IMR-90 (cell line): ENCODE results near the gene ADRB2. TPM values are rescaled to one million over a fixed set of nuclear protein-coding genes. Genes with fewer than 3 reads are reported as not detected.

Experiments used
- ATAC-seq: fragments of 200-7000 bp; cut with Tn5 transposase; 2 replicates; pipeline ENCODE4 v1.9.1; 2020; ENCODE audit warnings: low read depth, mild to moderate bottlenecking, moderate library complexity
- BruUV-seq: library from RNA; stranded (reverse); fragments of 400-500 nt; replicated peaks from 2 replicates; lab custom pipeline; 2021; lab: Mats Ljungman, UMichigan
- CTCF ChIA-PET: fragments of 300-600 bp; formaldehyde crosslinking; extraction: SDS; loops from one replicate; lab custom pipeline; 2021; ENCODE audit warnings: antibody characterized with exemption; lab: Yijun Ruan, JAX
- POLR2A ChIA-PET: fragments of 300-600 bp; sonication (Branson Sonifier 250); formaldehyde crosslinking; loops from one replicate; lab custom pipeline; 2022; ENCODE audit warnings: antibody characterized with exemption; ENCODE audit not compliant: unreplicated experiment; lab: Charles Lee
- DNase-seq: peaks from one replicate; pipeline ENCODE4 v3.0.0; 2013
- H2AFZ ChIP-seq: replicated peaks from 2 replicates; pipeline ENCODE3; 2013; ENCODE audit warnings: low read length, mild to moderate bottlenecking; ENCODE audit not compliant: poor library complexity
- H2AK5ac ChIP-seq: 2 replicates; pipeline ENCODE4 v1.6.1; 2013; ENCODE audit warnings: low read depth, low read length, inconsistent platforms
- H2AK9ac ChIP-seq: replicated peaks from 2 replicates; pipeline ENCODE3; 2013; ENCODE audit warnings: mild to moderate bottlenecking, low read depth, low read length, moderate library complexity; ENCODE audit not compliant: poor library complexity
- H2BK120ac ChIP-seq: 2 replicates; pipeline ENCODE4 v1.6.1; 2013; ENCODE audit warnings: low read depth, low read length, inconsistent platforms
- H2BK15ac ChIP-seq: 3 replicates; pipeline ENCODE4 v1.6.1; 2013; ENCODE audit warnings: low read depth, low read length, inconsistent platforms
- H2BK20ac ChIP-seq: 2 replicates; pipeline ENCODE4 v1.6.1; 2013; ENCODE audit warnings: low read depth, mild to moderate bottlenecking, inconsistent platforms, low read length, moderate library complexity
- H2BK5ac ChIP-seq: 2 replicates; pipeline ENCODE4 v1.6.1; 2013; ENCODE audit warnings: mild to moderate bottlenecking, low read depth, low read length, inconsistent platforms; ENCODE audit not compliant: poor library complexity, severe bottlenecking
- H3K14ac ChIP-seq: replicated peaks from 2 replicates; pipeline ENCODE4 v1.6.1; 2013; ENCODE audit warnings: low read depth, low read length, inconsistent platforms
- H3K18ac ChIP-seq: 2 replicates; pipeline ENCODE4 v1.6.1; 2013; ENCODE audit warnings: low read depth, low read length, control low read depth
- H3K23ac ChIP-seq: 2 replicates; pipeline ENCODE4 v1.6.1; 2013; ENCODE audit warnings: low read depth, low read length, inconsistent platforms
- H3K27ac ChIP-seq: 2 replicates; pipeline ENCODE4 v1.5.1; 2013; ENCODE audit warnings: mild to moderate bottlenecking, control low read depth, low read length; ENCODE audit not compliant: insufficient read depth
- H3K27me3 ChIP-seq: 2 replicates; pipeline ENCODE4 v1.6.1; 2013; ENCODE audit warnings: low read length; ENCODE audit not compliant: control insufficient read depth, insufficient read depth
- H3K36me3 ChIP-seq: 2 replicates; pipeline ENCODE4 v1.6.1; 2013; ENCODE audit warnings: low read length, mixed read lengths; ENCODE audit not compliant: control insufficient read depth, insufficient read depth
- H3K4ac ChIP-seq: 2 replicates; pipeline ENCODE4 v1.6.1; 2013; ENCODE audit warnings: low read depth, low read length, inconsistent platforms
- H3K4me1 ChIP-seq: 2 replicates; pipeline ENCODE4 v1.6.1; 2013; ENCODE audit warnings: low read length, mixed read lengths; ENCODE audit not compliant: control insufficient read depth, insufficient read depth
- H3K4me2 ChIP-seq: 2 replicates; pipeline ENCODE4 v1.6.1; 2013; ENCODE audit warnings: low read depth, mild to moderate bottlenecking, control low read depth, low read length, moderate library complexity
- H3K4me3 ChIP-seq: 2 replicates; pipeline ENCODE4 v1.5.1; 2013; ENCODE audit warnings: low read depth, mild to moderate bottlenecking, control low read depth, low read length, moderate library complexity; ENCODE audit not compliant: insufficient read depth
- H3K56ac ChIP-seq: 2 replicates; pipeline ENCODE4 v1.6.1; 2013; ENCODE audit warnings: low read length, inconsistent platforms; ENCODE audit not compliant: insufficient read depth; ENCODE audit errors: extremely low read depth
- H3K79me1 ChIP-seq, 2 experiments: 2 replicates each; pipeline ENCODE4 v1.6.1; 2013; ENCODE audit warnings: low read length in 2 of 2, inconsistent platforms in 1 of 2, low read depth in 1 of 2
- H3K9ac ChIP-seq: 2 replicates; pipeline ENCODE4 v1.6.1; 2013; ENCODE audit warnings: low read depth, low read length, control low read depth
- H3K9me1 ChIP-seq: 2 replicates; pipeline ENCODE4 v1.6.1; 2013; ENCODE audit warnings: low read length, inconsistent platforms; ENCODE audit not compliant: insufficient read depth
- H3K9me3 ChIP-seq: 2 replicates; pipeline ENCODE4 v1.6.1; 2013; ENCODE audit warnings: low read length; ENCODE audit not compliant: control insufficient read depth, insufficient read depth
- H4K20me1 ChIP-seq: 2 replicates; pipeline ENCODE4 v1.6.1; 2013; ENCODE audit warnings: low read length, inconsistent platforms; ENCODE audit not compliant: insufficient read depth
- H4K5ac ChIP-seq: 2 replicates; pipeline ENCODE4 v1.6.1; 2013; ENCODE audit warnings: mild to moderate bottlenecking, low read depth, low read length, control low read depth
- H4K8ac ChIP-seq, 2 experiments: 2 replicates each; pipeline ENCODE4 v1.6.1; 2013; ENCODE audit warnings: low read depth in 2 of 2, low read length in 2 of 2, control low read depth in 1 of 2, inconsistent platforms in 1 of 2
- H4K91ac ChIP-seq: 2 replicates; pipeline ENCODE4 v1.6.1; 2013; ENCODE audit warnings: low read depth, low read length, inconsistent platforms; ENCODE audit not compliant: insufficient read depth
- FOS ChIP-seq: fragments of 150-350 bp; IDR thresholded peaks from 2 replicates; pipeline ENCODE4 v1.6.1; 2016; ENCODE audit warnings: low read depth, low read length
- RAD21 ChIP-seq: IDR thresholded peaks from 2 replicates; pipeline ENCODE4 v1.6.1; 2012; ENCODE audit warnings: low read length, improper control_type of control experiment
- WGBS, 2 experiments: methylation state at CpG; one replicate each; pipeline versions ENCODE4 v1.1.5 to v1.1.7; 2013; ENCODE audit warnings: missing lambda C conversion rate in 2 of 2; ENCODE audit not compliant: insufficient read length in 1 of 2; ENCODE audit errors: extremely low coverage in 2 of 2; 5-methylcytosine and 5-hydroxymethylcytosine counted together
- dilution Hi-C: fragments of 300-500 bp; cut with HindIII; formaldehyde crosslinking; loops from one replicate; pipeline ENCODE4 v1.14.3; 2018; ENCODE audit warnings: low sequenced_read_pairs; ENCODE audit not compliant: unreplicated experiment
- in situ Hi-C: fragments of 300-500 bp; cut with MboI; formaldehyde crosslinking; loops from 3 replicates; pipeline ENCODE4 v1.14.3; 2019; ENCODE audit warnings: low sequenced_read_pairs, inconsistent platforms, mixed read lengths
- intact Hi-C: fragments of 100-400 bp; cut with micrococcal nuclease; formaldehyde crosslinking; loops from 2 replicates; pipeline ENCODE4 v1.10.0; 2022
- polyA plus RNA-seq, 3 experiments: library from polyadenylated mRNA; depleted of rRNA; stranded (reverse); fragments of >200 nt; gene quantifications; 2 replicates each; pipeline ENCODE4 v1.2.3, GENCODE V29; 2012; ENCODE audit warnings: low replicate concordance in 1 of 3
- total RNA-seq: library from RNA; depleted of rRNA; stranded (reverse); fragments of >200 nt; gene quantifications from 2 replicates; pipeline ENCODE4 v1.2.3, GENCODE V29; 2012
- TF ChIP-seq, protein P1 (sequence below): conservative IDR thresholded peaks from 2 replicates; pipeline ENCODE4 v1.5.1; 2012; ENCODE audit warnings: mild to moderate bottlenecking, low read depth, low read length, improper control_type of control experiment

ADRB2 gene
- total and polyA plus RNA-seq, 2 of the 4 experiments (the other 2 are of a cell fraction): 1.6 to 3.4 TPM

DNA sequence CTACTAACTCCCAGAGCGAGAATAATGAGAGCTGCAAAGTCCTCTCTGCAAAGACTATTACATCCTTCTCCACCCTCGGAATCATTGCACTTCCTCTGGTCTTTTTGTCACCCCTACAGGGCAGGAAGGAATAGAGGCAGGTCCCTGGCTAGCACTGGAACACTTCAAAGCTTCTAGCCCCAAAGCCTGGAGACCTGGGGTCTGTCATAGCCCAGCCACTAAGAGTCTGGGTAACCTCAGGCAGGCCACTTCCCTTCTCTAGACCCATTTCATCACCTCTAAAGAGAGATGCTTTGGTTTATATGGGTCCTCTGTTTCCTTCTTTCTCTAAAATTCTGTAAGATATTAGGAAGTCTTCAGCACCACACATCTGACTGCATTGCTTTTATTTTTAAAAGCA is 6.7 kb downstream of the ADRB2 start:
- Histone ChIP-seq H2BK120ac (no peak overlapping the region), H3K9ac (no peak overlapping the region), H2BK5ac (no peak overlapping the region), H3K27me3 (no peaks in the 10 kb centered on the region), H3K56ac (no peak overlapping the region), H4K20me1 (peaks cover 6% of the 10 kb centered on the region; the same call in 1 of the 2 replicates), H2BK15ac (no peak overlapping the region), H3K36me3 (no peaks in the 10 kb centered on the region), H4K91ac (no peak overlapping the region), H2AFZ (no peak overlapping the region), H3K9me1 (peaks cover 20% of the 10 kb centered on the region), H4K5ac (no peak overlapping the region), H3K4me1 (peaks cover 8% of the 10 kb centered on the region), H3K9me3 (no peaks in the 10 kb centered on the region), H3K4me2 (no peak overlapping the region), H2AK9ac (no peak overlapping the region), H2AK5ac (no peak overlapping the region), H3K79me1 (peaks cover 13 to 41% of the 10 kb centered on the region in 2 experiments), H4K8ac (no peak overlapping the region), H2BK20ac (no peak overlapping the region), H3K18ac (no peak overlapping the region), H3K23ac (no peak overlapping the region), H3K14ac (no peak overlapping the region), H3K4ac (no peak overlapping the region; the same call in 1 of the 2 replicates), H3K4me3 (no peak overlapping the region), H3K27ac (no peak overlapping the region)
- intact Hi-C loops (no loop called here), dilution Hi-C loops (no loop called here), in situ Hi-C loops (no loop called here)
- WGBS, 2 experiments: 70% methylated on average over 2 of the region's 2 CpGs; no CpG with 5 or more reads in 1 of the 2 experiments
- no peak for DNase-seq
- POLR2A ChIA-PET: no interaction called here
- no peak for TF ChIP-seq FOS
- no peak for TF ChIP-seq RAD21
- TF ChIP-seq, protein P1, sequence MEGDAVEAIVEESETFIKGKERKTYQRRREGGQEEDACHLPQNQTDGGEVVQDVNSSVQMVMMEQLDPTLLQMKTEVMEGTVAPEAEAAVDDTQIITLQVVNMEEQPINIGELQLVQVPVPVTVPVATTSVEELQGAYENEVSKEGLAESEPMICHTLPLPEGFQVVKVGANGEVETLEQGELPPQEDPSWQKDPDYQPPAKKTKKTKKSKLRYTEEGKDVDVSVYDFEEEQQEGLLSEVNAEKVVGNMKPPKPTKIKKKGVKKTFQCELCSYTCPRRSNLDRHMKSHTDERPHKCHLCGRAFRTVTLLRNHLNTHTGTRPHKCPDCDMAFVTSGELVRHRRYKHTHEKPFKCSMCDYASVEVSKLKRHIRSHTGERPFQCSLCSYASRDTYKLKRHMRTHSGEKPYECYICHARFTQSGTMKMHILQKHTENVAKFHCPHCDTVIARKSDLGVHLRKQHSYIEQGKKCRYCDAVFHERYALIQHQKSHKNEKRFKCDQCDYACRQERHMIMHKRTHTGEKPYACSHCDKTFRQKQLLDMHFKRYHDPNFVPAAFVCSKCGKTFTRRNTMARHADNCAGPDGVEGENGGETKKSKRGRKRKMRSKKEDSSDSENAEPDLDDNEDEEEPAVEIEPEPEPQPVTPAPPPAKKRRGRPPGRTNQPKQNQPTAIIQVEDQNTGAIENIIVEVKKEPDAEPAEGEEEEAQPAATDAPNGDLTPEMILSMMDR: no peak
- CTCF ChIA-PET: interaction anchor here (0.5 to 1.1 kb wide), 2 partner anchors 12 to 434 kb away, joined by 3 to 4 read pairs; no protein-coding TSS in a partner anchor
- BruUV-seq: no TSS peak
- no peak for ATAC-seq
